Hepatocyte (in vitro differentiated cells): ENCODE results near the gene CCNK.

ENCODE experiments used
- CTCF ChIP-seq: fragments of 200-600 bp; sonication (generic); IDR thresholded peaks from 2 replicates; pipeline ENCODE4 v1.5.1; 2016; ENCODE audit warnings: antibody characterized with exemption, mild to moderate bottlenecking; ENCODE audit not compliant: poor library complexity
- EZH2 ChIP-seq: fragments of 200-600 bp; sonication (generic); IDR thresholded peaks from 2 replicates; pipeline ENCODE4 v1.6.1; 2016; ENCODE audit warnings: antibody characterized with exemption, mild to moderate bottlenecking, borderline replicate concordance
- EZH2phosphoT487 ChIP-seq: fragments of 200-600 bp; sonication (generic); IDR thresholded peaks from one replicate; pipeline ENCODE4 v1.6.1; 2018; ENCODE audit warnings: antibody characterized with exemption, mild to moderate bottlenecking, low read depth, moderate library complexity; ENCODE audit not compliant: unreplicated experiment, severe bottlenecking

GRCh38 chr14:99534333-99534732 lies 53.1 kb downstream of the CCNK start:
- TF ChIP-seq CTCF = no peak
- TF ChIP-seq EZH2 = no peak
- TF ChIP-seq EZH2phosphoT487 = no peak
